ENCODE results near the gene AZIN2.

Gene AZIN2

DNA sequence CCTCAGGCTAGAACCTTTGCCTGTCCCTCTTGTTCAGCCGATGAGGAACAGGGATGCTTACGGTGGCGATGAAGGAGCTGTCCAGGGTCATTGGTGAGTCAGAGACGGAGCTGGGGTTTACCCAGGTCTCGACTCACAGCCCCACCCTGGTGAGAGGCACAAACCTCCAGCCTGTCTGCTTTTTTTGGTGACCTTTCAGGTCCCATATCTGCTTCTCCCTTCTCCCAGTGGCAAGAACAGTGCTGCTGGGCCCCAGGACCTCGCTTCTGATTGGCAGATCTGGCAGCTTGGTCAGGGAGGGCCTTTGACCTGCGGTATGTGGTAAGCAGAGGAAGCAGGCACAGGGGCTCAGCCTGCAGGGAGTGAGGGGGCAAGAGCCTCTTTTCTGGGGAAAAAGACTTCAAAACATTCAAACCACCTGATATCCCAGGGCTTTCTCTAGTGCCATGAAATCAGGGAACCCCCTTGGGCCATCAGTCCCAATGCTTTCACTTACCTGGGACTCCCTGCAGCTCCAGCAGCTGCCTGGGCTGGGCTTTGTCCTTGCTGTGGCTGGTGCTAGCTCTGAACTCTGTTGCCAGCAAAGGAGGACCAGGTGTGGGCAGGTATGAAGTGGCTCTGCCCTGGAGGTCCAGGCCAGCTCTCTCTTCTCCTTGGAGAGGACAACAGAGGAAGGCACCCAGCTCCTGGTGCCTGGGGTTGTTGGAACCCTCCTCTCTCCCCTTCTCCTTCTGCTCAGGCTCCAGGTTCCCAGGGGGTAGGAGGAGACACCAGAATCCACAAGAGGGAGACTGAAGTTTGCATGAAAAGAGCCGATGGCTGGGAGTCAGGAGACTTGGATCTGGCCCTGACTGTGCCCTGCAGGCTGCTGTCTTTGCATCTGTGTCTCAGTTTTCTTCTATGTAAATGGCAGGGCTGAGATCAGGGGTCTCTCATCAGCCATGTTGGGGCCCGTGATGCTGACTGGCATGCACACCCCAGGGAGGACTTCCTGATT is 59.5 kb downstream of the AZIN2 start:
- H3K4me3 ChIP-seq (ENCODE audit: low read length in 2 of 2) = no peak overlapping the region
- H3K27me3 ChIP-seq (ENCODE audit: control insufficient read depth in 2 of 2, insufficient read depth in 2 of 2, low read length in 2 of 2) = no peaks in the 10 kb centered on the region
- no peak overlapping the region for H3K9ac ChIP-seq (ENCODE audit: low read depth in 1 of 2, low read length in 2 of 2)
- H3K36me3 ChIP-seq (ENCODE audit: control insufficient read depth in 2 of 2, insufficient read depth in 2 of 2, low read length in 2 of 2) = no peaks in the 10 kb centered on the region
- H3K9me3 ChIP-seq (ENCODE audit: control insufficient read depth in 2 of 2, low read length in 2 of 2) = no peaks in the 10 kb centered on the region
- no peaks in the 10 kb centered on the region for H3K4me1 ChIP-seq (ENCODE audit: control insufficient read depth in 2 of 2, insufficient read depth in 2 of 2, low read length in 2 of 2)
- H3K27ac ChIP-seq (ENCODE audit: low read depth in 2 of 2, low read length in 2 of 2) = no peak overlapping the region

GRCh38 chr1:33141216-33141615 is 60.3 kb downstream of the AZIN2 start:
- Histone ChIP-seq H3K4me3 (ENCODE audit: low read length in 2 of 2) (no peak overlapping the region), H3K9me3 (ENCODE audit: control insufficient read depth in 2 of 2, low read length in 2 of 2) (no peaks in the 10 kb centered on the region), H3K9ac (ENCODE audit: low read depth in 1 of 2, low read length in 2 of 2) (no peak overlapping the region), H3K27me3 (ENCODE audit: control insufficient read depth in 2 of 2, insufficient read depth in 2 of 2, low read length in 2 of 2) (no peaks in the 10 kb centered on the region), H3K36me3 (ENCODE audit: control insufficient read depth in 2 of 2, insufficient read depth in 2 of 2, low read length in 2 of 2) (peaks cover 0 to 3% of the 10 kb centered on the region in 2 donors), H3K27ac (ENCODE audit: low read depth in 2 of 2, low read length in 2 of 2) (no peak overlapping the region), H3K4me1 (ENCODE audit: control insufficient read depth in 2 of 2, insufficient read depth in 2 of 2, low read length in 2 of 2) (no peaks in the 10 kb centered on the region)

DNA sequence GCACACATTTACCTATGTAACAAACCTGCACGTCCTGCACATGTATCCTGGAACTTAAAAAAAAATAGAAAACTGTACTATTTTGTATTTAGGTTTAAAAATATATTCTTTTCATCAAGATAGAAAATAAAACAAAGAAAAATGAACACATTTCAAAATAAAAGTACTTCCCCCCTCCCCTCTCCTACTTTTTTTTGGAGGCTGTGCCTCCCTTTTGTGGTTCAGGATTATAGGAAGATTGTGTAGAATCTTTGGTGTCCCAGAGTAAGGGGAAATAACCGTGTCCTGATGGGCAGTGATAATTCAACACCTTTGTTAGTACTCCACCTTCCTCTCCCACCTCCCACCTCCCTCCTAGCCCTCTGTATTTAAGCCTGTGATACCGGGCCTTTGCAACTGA is 60.8 kb downstream of the AZIN2 start:
- Histone ChIP-seq H3K4me3 (ENCODE audit: low read length in 2 of 2) (no peak overlapping the region), H3K27ac (ENCODE audit: low read depth in 2 of 2, low read length in 2 of 2) (no peak overlapping the region), H3K4me1 (ENCODE audit: control insufficient read depth in 2 of 2, insufficient read depth in 2 of 2, low read length in 2 of 2) (no peaks in the 10 kb centered on the region), H3K36me3 (ENCODE audit: control insufficient read depth in 2 of 2, insufficient read depth in 2 of 2, low read length in 2 of 2) (peaks cover 3 to 6% of the 10 kb centered on the region in 2 donors), H3K9ac (ENCODE audit: low read depth in 1 of 2, low read length in 2 of 2) (no peak overlapping the region), H3K27me3 (ENCODE audit: control insufficient read depth in 2 of 2, insufficient read depth in 2 of 2, low read length in 2 of 2) (no peaks in the 10 kb centered on the region), H3K9me3 (ENCODE audit: control insufficient read depth in 2 of 2, low read length in 2 of 2) (no peaks in the 10 kb centered on the region)

GRCh38 chr1:33142483-33143064 is 61.6 kb downstream of the AZIN2 start:
- H3K4me1 ChIP-seq (ENCODE audit: control insufficient read depth in 2 of 2, insufficient read depth in 2 of 2, low read length in 2 of 2) = no peaks in the 10 kb centered on the region
- H3K9me3 ChIP-seq (ENCODE audit: control insufficient read depth in 2 of 2, low read length in 2 of 2) = no peaks in the 10 kb centered on the region
- H3K27me3 ChIP-seq (ENCODE audit: control insufficient read depth in 2 of 2, insufficient read depth in 2 of 2, low read length in 2 of 2) = no peaks in the 10 kb centered on the region
- H3K9ac ChIP-seq (ENCODE audit: low read depth in 1 of 2, low read length in 2 of 2) = no peak overlapping the region
- H3K27ac ChIP-seq (ENCODE audit: low read depth in 2 of 2, low read length in 2 of 2) = no peak overlapping the region
- peaks cover 10 to 13% of the 10 kb centered on the region in 2 donors for H3K36me3 ChIP-seq (ENCODE audit: control insufficient read depth in 2 of 2, insufficient read depth in 2 of 2, low read length in 2 of 2)
- H3K4me3 ChIP-seq (ENCODE audit: low read length in 2 of 2) = no peak overlapping the region

DNA sequence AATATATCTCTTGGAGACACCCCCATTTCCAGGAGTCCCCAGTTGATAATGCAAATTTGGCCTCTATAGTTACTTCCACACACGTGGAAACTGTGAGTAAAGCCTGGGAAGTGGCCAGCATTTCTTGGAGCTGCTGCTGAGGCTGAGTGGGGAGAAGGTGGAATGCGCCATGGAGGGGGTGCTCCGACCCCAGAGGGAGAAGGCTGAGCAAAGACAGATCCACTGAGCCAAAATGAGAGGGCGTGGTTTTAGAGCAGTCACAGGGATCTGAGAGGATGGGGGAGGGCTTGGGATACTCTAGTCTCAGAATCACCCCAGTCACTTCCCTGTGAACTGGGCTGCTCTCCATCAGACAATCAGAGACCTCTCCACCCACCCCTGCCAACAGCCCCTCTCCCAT is 62.2 kb downstream of the AZIN2 start:
- H3K27ac ChIP-seq (ENCODE audit: low read depth in 2 of 2, low read length in 2 of 2) = no peak overlapping the region
- H3K9me3 ChIP-seq (ENCODE audit: control insufficient read depth in 2 of 2, low read length in 2 of 2) = no peaks in the 10 kb centered on the region

DNA sequence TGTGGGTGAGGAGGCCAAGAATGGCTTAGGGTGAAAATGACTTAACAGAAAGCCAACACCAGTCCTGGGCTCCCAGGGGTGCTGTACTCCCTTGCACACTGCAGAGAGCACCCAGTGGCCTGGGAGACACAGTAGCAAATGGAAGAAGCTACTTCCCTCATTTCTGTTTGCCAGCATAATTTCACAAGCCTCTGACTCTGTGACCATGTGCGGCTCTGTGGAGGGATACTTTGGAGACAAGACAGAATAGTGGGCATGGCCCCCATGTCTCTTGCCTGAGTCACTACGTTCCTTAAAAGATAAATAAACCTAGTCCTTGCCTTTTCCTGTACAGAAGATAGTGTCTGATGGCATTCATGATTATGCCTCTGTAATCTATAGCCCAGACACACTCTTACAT is 62.7 kb downstream of the AZIN2 start:
- H3K27me3 ChIP-seq (ENCODE audit: control insufficient read depth in 2 of 2, insufficient read depth in 2 of 2, low read length in 2 of 2) = no peaks in the 10 kb centered on the region
- H3K4me3 ChIP-seq (ENCODE audit: low read length in 2 of 2) = no peak overlapping the region
- no peaks in the 10 kb centered on the region for H3K9me3 ChIP-seq (ENCODE audit: control insufficient read depth in 2 of 2, low read length in 2 of 2)
- H3K4me1 ChIP-seq (ENCODE audit: control insufficient read depth in 2 of 2, insufficient read depth in 2 of 2, low read length in 2 of 2) = no peaks in the 10 kb centered on the region
- no peak overlapping the region for H3K9ac ChIP-seq (ENCODE audit: low read depth in 1 of 2, low read length in 2 of 2)
- no peak overlapping the region for H3K27ac ChIP-seq (ENCODE audit: low read depth in 2 of 2, low read length in 2 of 2)
- peaks cover 12 to 13% of the 10 kb centered on the region in 2 donors for H3K36me3 ChIP-seq (ENCODE audit: control insufficient read depth in 2 of 2, insufficient read depth in 2 of 2, low read length in 2 of 2)

More for the DNA sequence above, 62.2 kb downstream of the AZIN2 start:
- H3K36me3 ChIP-seq (ENCODE audit: control insufficient read depth in 2 of 2, insufficient read depth in 2 of 2, low read length in 2 of 2) = peaks cover 12 to 13% of the 10 kb centered on the region in 2 donors
- no peak overlapping the region for H3K4me3 ChIP-seq (ENCODE audit: low read length in 2 of 2)
- no peaks in the 10 kb centered on the region for H3K4me1 ChIP-seq (ENCODE audit: control insufficient read depth in 2 of 2, insufficient read depth in 2 of 2, low read length in 2 of 2)
- no peaks in the 10 kb centered on the region for H3K27me3 ChIP-seq (ENCODE audit: control insufficient read depth in 2 of 2, insufficient read depth in 2 of 2, low read length in 2 of 2)
- H3K9ac ChIP-seq (ENCODE audit: low read depth in 1 of 2, low read length in 2 of 2) = no peak overlapping the region

DNA sequence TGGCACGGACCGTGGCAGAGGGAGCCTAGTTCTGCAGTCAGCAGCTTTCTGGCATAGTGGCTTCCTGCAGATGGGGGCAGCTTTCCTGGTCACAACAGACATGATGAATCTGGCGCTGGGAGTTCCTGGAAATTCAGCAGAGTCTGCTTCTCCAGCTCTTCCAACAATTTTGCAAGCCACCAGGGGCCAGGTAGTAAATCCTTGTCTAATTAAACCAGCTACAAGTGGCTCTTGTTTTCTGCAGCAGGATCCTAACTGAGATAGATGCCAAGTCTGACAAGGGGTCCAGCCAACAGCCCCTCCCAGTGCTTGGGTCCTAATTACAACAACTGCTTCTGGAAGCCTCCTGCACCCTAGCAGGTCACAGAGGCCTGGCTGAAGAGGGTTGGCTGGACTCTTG is 65.0 kb downstream of the AZIN2 start:
- Histone ChIP-seq H3K9me3 (ENCODE audit: control insufficient read depth in 2 of 2, low read length in 2 of 2) (no peaks in the 10 kb centered on the region), H3K4me3 (ENCODE audit: low read length in 2 of 2) (no peak overlapping the region), H3K27me3 (ENCODE audit: control insufficient read depth in 2 of 2, insufficient read depth in 2 of 2, low read length in 2 of 2) (no peaks in the 10 kb centered on the region), H3K4me1 (ENCODE audit: control insufficient read depth in 2 of 2, insufficient read depth in 2 of 2, low read length in 2 of 2) (no peaks in the 10 kb centered on the region), H3K36me3 (ENCODE audit: control insufficient read depth in 2 of 2, insufficient read depth in 2 of 2, low read length in 2 of 2) (peaks cover 12 to 13% of the 10 kb centered on the region in 2 donors), H3K9ac (ENCODE audit: low read depth in 1 of 2, low read length in 2 of 2) (no peak overlapping the region), H3K27ac (ENCODE audit: low read depth in 2 of 2, low read length in 2 of 2) (no peak overlapping the region)

DNA sequence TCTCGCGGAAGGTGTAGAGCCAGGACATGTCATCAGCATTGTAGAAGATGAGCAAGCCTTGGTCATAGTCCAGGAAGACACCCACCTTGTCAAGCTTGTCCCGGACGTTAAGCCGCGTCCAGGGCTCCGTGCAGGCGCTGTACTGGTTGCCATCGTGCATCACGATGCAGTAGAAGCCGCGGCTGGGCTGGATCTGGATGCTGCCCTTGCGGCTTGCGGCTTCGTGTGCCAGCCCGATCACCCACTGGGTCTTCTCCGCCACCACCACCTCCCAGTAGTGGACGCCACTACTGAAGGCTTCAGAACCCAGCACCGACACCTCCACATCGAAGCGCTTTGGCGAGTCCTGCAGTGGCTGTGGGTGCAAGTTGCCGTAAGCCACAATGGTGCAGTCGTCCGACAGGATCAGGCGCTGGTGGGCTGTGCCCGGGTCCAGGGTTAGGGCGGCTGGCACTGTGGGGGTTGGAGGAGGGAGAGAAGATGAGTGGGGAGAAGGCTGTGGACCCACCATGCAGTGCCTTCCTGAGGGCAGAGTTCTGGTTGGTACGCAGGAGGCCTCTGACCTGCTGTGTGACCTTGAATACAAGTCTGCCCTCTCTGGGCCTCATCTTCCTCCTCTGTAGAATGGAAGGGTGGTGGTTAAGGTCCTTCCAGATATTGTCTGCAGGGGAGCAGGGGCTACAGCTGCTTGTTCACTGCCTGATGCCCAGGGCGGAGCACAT is 66.5 kb downstream of the AZIN2 start:
- H3K4me3 ChIP-seq (ENCODE audit: low read length in 2 of 2) = no peak overlapping the region
- H3K4me1 ChIP-seq (ENCODE audit: control insufficient read depth in 2 of 2, insufficient read depth in 2 of 2, low read length in 2 of 2) = no peaks in the 10 kb centered on the region
- peaks cover 12 to 13% of the 10 kb centered on the region in 2 donors for H3K36me3 ChIP-seq (ENCODE audit: control insufficient read depth in 2 of 2, insufficient read depth in 2 of 2, low read length in 2 of 2)
- no peaks in the 10 kb centered on the region for H3K27me3 ChIP-seq (ENCODE audit: control insufficient read depth in 2 of 2, insufficient read depth in 2 of 2, low read length in 2 of 2)
- H3K27ac ChIP-seq (ENCODE audit: low read depth in 2 of 2, low read length in 2 of 2) = no peak overlapping the region
- H3K9me3 ChIP-seq (ENCODE audit: control insufficient read depth in 2 of 2, low read length in 2 of 2) = no peaks in the 10 kb centered on the region
- H3K9ac ChIP-seq (ENCODE audit: low read depth in 1 of 2, low read length in 2 of 2) = no peak overlapping the region

DNA sequence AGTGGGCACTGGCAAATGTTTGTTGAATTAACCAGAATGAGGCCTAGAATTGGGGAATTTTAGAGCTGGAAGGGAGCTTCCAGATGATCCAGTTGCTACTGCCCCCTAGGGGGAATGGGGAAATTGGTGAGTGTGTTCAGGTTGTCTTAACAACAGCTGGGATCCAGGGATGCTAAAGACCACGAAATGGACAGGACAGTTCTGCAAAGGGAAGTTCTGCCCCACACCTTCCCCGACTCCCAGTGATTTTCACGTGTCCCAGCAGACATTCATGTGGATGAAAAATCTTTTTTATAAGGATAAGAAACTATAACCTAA is 67.0 kb downstream of the AZIN2 start:
- Histone ChIP-seq H3K4me3 (ENCODE audit: low read length in 2 of 2) (no peak overlapping the region), H3K36me3 (ENCODE audit: control insufficient read depth in 2 of 2, insufficient read depth in 2 of 2, low read length in 2 of 2) (peaks cover 12 to 13% of the 10 kb centered on the region in 2 donors), H3K27me3 (ENCODE audit: control insufficient read depth in 2 of 2, insufficient read depth in 2 of 2, low read length in 2 of 2) (no peaks in the 10 kb centered on the region), H3K27ac (ENCODE audit: low read depth in 2 of 2, low read length in 2 of 2) (no peak overlapping the region), H3K9ac (ENCODE audit: low read depth in 1 of 2, low read length in 2 of 2) (no peak overlapping the region), H3K4me1 (ENCODE audit: control insufficient read depth in 2 of 2, insufficient read depth in 2 of 2, low read length in 2 of 2) (no peaks in the 10 kb centered on the region), H3K9me3 (ENCODE audit: control insufficient read depth in 2 of 2, low read length in 2 of 2) (no peaks in the 10 kb centered on the region)

GRCh38 chr1:33148615-33149014 is 67.7 kb downstream of the AZIN2 start:
- H3K36me3 ChIP-seq (ENCODE audit: control insufficient read depth in 2 of 2, insufficient read depth in 2 of 2, low read length in 2 of 2) = peaks cover 12 to 13% of the 10 kb centered on the region in 2 donors
- H3K9me3 ChIP-seq (ENCODE audit: control insufficient read depth in 2 of 2, low read length in 2 of 2) = no peaks in the 10 kb centered on the region
- no peak overlapping the region for H3K9ac ChIP-seq (ENCODE audit: low read depth in 1 of 2, low read length in 2 of 2)
- no peak overlapping the region for H3K4me3 ChIP-seq (ENCODE audit: low read length in 2 of 2)
- H3K27me3 ChIP-seq (ENCODE audit: control insufficient read depth in 2 of 2, insufficient read depth in 2 of 2, low read length in 2 of 2) = no peaks in the 10 kb centered on the region
- no peak overlapping the region for H3K27ac ChIP-seq (ENCODE audit: low read depth in 2 of 2, low read length in 2 of 2)
- H3K4me1 ChIP-seq (ENCODE audit: control insufficient read depth in 2 of 2, insufficient read depth in 2 of 2, low read length in 2 of 2) = no peaks in the 10 kb centered on the region
